SK-N-SH (cell line): ENCODE measurements around the gene CD22.

Experiments
- EZH2phosphoT487 ChIP-seq: fragments of 200-600 bp; sonication (generic); IDR thresholded peaks from 2 replicates; pipeline ENCODE4 v1.6.1; 2017; ENCODE audit warnings: low read depth, mixed run types, mild to moderate bottlenecking, antibody characterized with exemption, moderate library complexity, borderline replicate concordance
- POLR2AphosphoS5 ChIP-seq: IDR thresholded peaks from 2 replicates; pipeline ENCODE4 v1.6.1; 2012; ENCODE audit warnings: low read depth, low read length
- RAD21 ChIP-seq: IDR thresholded peaks from 2 replicates; pipeline ENCODE4 v1.6.1; 2012; ENCODE audit warnings: mild to moderate bottlenecking, low read length
- RFX5 ChIP-seq: IDR thresholded peaks from 2 replicates; pipeline ENCODE4 v1.6.1; 2012; ENCODE audit warnings: mild to moderate bottlenecking, improper control_type of control experiment, low read length
- SIN3A ChIP-seq: IDR thresholded peaks from 2 replicates; pipeline ENCODE4 v1.6.1; 2012; ENCODE audit warnings: low read depth, mild to moderate bottlenecking, low read length, moderate library complexity, borderline replicate concordance
- TEAD4 ChIP-seq: IDR thresholded peaks from 2 replicates; pipeline ENCODE4 v1.4.0; 2012; ENCODE audit warnings: mild to moderate bottlenecking, borderline replicate concordance; ENCODE audit not compliant: insufficient read depth
- TF ChIP-seq, protein P1 (sequence below): fragments of 200-600 bp; sonication (generic); IDR thresholded peaks from 2 replicates; pipeline ENCODE4 v1.6.1; 2017; ENCODE audit warnings: antibody characterized with exemption, mild to moderate bottlenecking, moderate library complexity
- TF ChIP-seq, protein P2 (sequence below): IDR thresholded peaks from 2 replicates; pipeline ENCODE4 v1.4.0; 2012; ENCODE audit warnings: low read depth
- TF ChIP-seq, protein P3 (sequence below): IDR thresholded peaks from 2 replicates; pipeline ENCODE4 v1.4.0; 2012; ENCODE audit warnings: low read depth, borderline replicate concordance
- TF ChIP-seq, protein P4 (sequence below): IDR thresholded peaks from 2 replicates; pipeline ENCODE4 v1.4.0; 2012; ENCODE audit warnings: low read depth, borderline replicate concordance
- TF ChIP-seq, protein P5 (sequence below): fragments of 150-350 bp; IDR thresholded peaks from 2 replicates; pipeline ENCODE4 v1.6.1; 2017; ENCODE audit warnings: antibody characterized with exemption, low read length, low read depth, borderline replicate concordance
- TF ChIP-seq, protein P6 (sequence below): IDR thresholded peaks from 2 replicates; pipeline ENCODE4 v1.6.1; 2012; ENCODE audit warnings: mild to moderate bottlenecking, low read depth, low read length, moderate library complexity

DNA sequence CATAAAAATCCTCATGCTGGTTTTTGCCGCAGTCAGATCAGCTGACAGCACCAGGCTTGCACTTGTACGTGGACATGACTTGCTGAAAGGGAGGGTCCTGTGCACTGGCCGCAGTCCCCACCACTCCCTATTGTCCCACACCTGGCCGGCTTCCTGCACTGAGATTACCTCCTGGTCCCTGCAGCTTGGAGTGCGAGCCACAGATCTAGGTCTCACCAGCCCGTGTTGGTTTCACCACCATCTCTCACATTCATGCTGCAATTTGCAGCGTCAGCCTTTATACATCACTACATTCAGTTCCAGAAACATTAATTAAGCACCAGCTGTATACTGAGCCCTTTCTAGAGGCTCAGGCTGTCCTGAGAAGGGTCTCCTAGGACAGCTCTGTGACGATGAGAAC lies 15.0 kb upstream of the CD22 start:
- TF ChIP-seq, protein P1, sequence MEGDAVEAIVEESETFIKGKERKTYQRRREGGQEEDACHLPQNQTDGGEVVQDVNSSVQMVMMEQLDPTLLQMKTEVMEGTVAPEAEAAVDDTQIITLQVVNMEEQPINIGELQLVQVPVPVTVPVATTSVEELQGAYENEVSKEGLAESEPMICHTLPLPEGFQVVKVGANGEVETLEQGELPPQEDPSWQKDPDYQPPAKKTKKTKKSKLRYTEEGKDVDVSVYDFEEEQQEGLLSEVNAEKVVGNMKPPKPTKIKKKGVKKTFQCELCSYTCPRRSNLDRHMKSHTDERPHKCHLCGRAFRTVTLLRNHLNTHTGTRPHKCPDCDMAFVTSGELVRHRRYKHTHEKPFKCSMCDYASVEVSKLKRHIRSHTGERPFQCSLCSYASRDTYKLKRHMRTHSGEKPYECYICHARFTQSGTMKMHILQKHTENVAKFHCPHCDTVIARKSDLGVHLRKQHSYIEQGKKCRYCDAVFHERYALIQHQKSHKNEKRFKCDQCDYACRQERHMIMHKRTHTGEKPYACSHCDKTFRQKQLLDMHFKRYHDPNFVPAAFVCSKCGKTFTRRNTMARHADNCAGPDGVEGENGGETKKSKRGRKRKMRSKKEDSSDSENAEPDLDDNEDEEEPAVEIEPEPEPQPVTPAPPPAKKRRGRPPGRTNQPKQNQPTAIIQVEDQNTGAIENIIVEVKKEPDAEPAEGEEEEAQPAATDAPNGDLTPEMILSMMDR: no peak
- TF ChIP-seq POLR2AphosphoS5 (no peak), TEAD4 (no peak), RFX5 (no peak), RAD21 (no peak), EZH2phosphoT487 (no peak), SIN3A (no peak)
- TF ChIP-seq, protein P2, sequence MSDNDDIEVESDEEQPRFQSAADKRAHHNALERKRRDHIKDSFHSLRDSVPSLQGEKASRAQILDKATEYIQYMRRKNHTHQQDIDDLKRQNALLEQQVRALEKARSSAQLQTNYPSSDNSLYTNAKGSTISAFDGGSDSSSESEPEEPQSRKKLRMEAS: no peak
- TF ChIP-seq, protein P3, sequence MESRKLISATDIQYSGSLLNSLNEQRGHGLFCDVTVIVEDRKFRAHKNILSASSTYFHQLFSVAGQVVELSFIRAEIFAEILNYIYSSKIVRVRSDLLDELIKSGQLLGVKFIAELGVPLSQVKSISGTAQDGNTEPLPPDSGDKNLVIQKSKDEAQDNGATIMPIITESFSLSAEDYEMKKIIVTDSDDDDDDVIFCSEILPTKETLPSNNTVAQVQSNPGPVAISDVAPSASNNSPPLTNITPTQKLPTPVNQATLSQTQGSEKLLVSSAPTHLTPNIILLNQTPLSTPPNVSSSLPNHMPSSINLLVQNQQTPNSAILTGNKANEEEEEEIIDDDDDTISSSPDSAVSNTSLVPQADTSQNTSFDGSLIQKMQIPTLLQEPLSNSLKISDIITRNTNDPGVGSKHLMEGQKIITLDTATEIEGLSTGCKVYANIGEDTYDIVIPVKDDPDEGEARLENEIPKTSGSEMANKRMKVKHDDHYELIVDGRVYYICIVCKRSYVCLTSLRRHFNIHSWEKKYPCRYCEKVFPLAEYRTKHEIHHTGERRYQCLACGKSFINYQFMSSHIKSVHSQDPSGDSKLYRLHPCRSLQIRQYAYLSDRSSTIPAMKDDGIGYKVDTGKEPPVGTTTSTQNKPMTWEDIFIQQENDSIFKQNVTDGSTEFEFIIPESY: no peak
- TF ChIP-seq, protein P4, sequence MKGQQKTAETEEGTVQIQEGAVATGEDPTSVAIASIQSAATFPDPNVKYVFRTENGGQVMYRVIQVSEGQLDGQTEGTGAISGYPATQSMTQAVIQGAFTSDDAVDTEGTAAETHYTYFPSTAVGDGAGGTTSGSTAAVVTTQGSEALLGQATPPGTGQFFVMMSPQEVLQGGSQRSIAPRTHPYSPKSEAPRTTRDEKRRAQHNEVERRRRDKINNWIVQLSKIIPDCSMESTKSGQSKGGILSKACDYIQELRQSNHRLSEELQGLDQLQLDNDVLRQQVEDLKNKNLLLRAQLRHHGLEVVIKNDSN: no peak
- TF ChIP-seq, protein P5, sequence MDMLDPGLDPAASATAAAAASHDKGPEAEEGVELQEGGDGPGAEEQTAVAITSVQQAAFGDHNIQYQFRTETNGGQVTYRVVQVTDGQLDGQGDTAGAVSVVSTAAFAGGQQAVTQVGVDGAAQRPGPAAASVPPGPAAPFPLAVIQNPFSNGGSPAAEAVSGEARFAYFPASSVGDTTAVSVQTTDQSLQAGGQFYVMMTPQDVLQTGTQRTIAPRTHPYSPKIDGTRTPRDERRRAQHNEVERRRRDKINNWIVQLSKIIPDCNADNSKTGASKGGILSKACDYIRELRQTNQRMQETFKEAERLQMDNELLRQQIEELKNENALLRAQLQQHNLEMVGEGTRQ: no peak
- TF ChIP-seq, protein P6, sequence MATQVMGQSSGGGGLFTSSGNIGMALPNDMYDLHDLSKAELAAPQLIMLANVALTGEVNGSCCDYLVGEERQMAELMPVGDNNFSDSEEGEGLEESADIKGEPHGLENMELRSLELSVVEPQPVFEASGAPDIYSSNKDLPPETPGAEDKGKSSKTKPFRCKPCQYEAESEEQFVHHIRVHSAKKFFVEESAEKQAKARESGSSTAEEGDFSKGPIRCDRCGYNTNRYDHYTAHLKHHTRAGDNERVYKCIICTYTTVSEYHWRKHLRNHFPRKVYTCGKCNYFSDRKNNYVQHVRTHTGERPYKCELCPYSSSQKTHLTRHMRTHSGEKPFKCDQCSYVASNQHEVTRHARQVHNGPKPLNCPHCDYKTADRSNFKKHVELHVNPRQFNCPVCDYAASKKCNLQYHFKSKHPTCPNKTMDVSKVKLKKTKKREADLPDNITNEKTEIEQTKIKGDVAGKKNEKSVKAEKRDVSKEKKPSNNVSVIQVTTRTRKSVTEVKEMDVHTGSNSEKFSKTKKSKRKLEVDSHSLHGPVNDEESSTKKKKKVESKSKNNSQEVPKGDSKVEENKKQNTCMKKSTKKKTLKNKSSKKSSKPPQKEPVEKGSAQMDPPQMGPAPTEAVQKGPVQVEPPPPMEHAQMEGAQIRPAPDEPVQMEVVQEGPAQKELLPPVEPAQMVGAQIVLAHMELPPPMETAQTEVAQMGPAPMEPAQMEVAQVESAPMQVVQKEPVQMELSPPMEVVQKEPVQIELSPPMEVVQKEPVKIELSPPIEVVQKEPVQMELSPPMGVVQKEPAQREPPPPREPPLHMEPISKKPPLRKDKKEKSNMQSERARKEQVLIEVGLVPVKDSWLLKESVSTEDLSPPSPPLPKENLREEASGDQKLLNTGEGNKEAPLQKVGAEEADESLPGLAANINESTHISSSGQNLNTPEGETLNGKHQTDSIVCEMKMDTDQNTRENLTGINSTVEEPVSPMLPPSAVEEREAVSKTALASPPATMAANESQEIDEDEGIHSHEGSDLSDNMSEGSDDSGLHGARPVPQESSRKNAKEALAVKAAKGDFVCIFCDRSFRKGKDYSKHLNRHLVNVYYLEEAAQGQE: no peak
